ENCODE results near the gene FOXP1.

- TF ChIP-seq CTCF (IDR thresholded peaks at IDR 0.05) (no peak), POLR2AphosphoS5 (IDR thresholded peaks at IDR 0.05) (no peak), POLR2A (IDR thresholded peaks at IDR 0.05) (no peak)
Measured at GRCh38 chr3:71162221-71162620, 421.3 kb downstream of the FOXP1 start.
